CD4-positive, alpha-beta T cell treated with Interleukin-6 at 100 ng/mL for 8 hours (primary cell): ENCODE data around the gene UPF2.

Experiments used
- DNase-seq: peaks from one replicate; pipeline ENCODE4 v3.0.0-alpha.2; 2020; ENCODE audit warnings: mixed read lengths, low spot score

The UPF2 gene

DNA sequence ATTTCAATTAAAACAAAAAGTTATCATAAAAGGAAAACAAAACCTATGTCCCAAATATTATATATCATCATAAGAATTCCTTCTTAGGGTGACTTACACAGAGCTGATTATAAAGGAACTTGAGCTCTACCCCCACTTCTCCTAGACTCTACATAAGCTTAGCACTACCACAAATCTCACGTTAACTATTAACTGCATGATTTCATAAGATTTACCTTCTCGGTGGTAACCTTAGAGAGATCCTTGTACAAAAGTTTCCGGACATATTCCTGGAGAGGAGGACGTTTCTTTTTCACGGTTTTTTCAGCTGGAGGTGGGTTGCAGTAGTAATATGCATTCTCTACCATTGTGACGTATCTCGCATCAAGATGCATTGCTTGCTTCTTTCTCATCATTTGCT, 83.7 kb downstream of the UPF2 start:
- no peak for DNase-seq

DNA sequence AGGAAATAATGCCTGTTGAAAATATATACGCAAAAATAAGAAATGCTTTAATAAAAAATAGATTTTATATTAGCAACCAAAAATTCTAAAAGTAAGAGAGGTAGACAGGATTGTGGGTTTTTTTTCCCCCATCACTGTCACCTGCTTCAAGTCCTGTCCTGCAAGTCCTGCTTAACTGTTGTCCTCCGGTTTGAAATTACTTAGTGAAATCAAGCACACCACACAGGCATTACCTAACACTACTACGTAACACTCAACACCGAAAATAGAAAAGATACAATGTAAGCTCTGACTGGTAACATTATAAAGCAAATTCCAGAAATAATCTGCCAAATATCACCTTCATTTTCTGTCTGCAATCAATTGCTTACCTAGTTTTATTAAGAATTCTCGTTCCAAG, 90.9 kb downstream of the UPF2 start:
- no peak for DNase-seq

DNA sequence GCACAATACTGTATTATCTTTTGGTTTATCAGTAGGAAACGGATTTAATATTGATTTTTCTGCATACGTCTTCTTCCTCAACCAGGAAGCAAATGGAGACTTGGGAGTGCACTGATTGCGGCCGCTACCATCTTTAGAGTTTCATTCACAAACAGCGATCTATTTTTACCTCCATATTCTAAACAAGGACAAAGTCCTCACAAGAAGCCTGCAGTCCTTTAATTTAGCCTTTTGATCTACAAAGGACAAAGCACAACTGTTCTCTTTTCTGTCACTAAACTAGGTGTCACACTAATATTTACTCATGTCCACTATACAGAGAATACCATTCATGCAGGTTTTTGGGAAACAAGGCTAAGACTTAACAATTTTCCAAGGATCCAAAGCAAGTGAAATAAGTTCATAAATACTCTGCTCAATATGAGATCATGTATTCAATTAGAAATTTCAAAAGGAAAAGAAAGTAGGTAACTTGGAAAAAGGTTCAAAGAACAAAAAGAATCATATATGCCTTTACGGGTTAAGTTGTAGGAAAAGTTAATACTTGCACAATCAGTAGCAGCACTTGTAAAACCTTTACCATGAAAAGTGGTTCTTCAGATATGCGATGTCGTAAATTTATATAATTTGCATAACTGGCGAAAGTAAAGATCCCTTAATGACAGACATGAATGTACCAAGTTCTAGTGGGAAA, 92.1 kb downstream of the UPF2 start:
- no peak for DNase-seq

DNA sequence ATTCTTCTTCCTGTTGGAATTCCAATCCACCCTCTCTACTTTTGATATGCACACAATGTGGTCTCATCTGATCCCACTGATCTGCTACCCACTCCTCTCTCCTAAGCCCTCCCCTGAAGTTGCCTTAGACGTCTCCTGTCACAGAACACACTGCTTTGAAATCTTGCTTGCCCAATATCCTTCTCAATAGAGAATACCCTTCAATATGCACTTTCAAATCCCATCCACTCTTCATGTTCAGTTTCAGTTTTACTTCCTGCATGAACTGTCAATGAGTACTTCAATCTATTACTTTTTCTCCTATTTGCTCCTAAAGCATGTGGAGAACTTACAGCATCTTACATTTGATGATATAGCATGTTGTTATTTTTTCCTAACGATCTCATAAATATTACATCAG, 93.5 kb downstream of the UPF2 start:
- no peak for DNase-seq

DNA sequence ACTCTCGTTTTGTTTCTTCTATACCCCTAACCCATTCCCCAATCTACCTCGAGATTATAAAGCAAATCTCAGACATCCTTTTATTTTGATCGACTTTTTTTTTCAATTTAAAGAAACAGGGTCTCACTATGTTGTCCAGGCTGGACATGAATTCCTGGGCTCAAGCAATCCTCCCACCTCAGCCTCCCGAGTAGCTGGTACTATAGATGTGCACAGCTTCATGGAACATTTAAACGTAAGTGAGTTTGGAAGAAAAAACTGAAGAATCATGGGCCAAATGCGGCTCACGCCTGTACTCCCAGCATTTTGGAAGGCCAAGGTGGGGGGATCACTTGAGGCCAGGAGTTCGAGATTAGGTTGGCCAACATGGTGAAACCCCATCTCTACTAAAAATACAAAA, 96.0 kb downstream of the UPF2 start:
- no peak for DNase-seq

DNA sequence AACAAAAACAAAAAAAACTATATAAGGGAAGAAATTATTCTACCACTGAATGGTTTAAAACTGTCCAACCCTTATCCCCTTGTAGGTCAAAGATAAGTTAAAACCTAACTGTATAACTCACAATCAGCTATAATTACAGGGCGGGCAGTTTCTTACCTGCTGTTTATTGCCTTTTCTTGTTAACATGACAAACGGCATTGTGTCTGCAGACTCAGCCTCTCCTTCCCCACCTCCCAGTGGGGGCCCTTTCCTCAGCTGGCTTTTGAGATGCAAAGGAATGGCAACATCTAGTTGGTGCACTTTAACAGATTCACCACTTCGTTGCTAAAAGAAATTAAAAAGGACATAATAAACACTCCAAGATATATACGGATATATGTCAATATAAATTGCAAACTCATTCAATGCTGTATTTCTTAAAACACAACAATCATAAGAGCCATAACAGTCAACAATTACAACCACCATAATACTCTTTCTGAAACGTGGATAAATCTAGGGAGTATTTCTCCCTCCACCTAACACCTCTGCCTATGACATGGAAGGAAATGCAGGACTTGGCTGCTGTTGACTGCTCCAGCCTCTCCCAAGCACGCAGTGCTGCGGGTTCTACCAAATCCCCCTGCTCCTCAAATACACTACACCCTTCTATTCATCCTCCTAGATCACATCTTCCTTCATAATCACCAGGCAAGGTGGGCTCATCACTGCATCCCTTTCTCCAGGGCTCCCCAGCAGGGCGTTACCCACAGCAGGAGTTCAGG, 106.0 kb downstream of the UPF2 start:
- no peak for DNase-seq

DNA sequence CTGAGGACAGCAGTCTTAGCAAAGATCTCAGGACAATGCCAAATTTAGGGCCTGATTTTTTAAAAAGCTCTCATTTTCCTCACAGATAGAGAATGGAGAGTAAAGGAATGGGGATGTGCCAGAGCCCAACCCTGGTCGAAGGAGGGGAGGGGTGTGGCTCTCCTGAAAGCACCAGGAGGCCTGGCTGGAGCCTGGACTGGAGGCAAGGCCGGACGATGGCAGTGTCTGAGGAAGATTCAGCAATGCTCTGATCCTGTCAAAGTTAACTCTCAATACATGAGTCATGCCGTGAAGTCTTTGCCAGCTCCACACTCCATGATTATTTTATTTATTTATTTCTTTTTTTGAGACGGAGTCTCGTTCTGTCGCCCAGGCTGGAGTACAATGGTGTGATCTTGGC, 108.3 kb downstream of the UPF2 start:
- no peak for DNase-seq

DNA sequence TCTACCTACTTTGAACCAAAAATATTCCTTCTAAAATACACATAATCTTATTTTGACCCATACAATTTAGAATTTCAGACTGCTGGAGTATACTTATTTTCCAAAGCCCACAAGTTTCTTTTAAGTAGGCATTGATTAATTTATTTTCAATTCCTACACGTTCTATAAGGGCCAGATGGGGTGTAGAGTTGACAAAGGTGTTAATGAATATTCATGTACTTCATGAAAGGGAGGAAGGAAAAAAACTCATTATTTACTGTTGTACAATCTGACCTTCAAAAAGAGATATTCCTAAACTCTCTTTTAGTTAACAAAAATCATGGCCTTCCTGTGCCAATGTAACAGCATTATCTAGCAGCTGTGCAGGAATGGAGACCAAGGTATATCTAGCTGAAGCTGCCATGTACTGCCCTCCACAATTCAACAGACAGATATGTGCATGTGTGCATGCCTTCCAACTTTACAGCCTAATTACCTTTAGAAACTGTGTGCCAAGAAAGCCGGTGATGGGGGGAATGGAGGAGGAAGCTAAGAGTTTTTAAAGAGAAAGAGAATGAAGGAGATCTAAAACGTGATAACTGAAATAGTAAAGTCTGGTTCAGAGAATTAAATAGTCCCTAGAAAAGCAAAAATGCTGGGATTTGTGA, 108.9 kb downstream of the UPF2 start:
- DNase-seq: no peak

DNA sequence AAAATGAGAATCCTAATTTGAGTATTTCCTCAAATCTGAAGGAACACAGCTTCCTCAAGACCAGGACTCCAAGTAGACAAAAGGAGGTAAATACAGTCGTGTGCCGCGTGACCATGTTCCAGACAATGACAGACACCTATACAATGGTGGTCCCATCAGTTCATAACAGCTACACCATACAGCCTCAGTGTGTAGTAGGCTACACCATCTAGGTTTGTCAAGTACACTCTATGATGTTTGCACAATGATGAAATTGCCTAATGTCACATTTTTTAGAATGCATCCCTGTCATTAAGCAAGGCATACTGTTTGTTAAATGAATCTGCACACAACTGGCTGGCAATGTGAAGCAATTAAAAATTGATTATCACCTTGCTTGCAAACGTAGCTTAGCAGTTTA, 111.6 kb downstream of the UPF2 start:
- DNase-seq: no peak

DNA sequence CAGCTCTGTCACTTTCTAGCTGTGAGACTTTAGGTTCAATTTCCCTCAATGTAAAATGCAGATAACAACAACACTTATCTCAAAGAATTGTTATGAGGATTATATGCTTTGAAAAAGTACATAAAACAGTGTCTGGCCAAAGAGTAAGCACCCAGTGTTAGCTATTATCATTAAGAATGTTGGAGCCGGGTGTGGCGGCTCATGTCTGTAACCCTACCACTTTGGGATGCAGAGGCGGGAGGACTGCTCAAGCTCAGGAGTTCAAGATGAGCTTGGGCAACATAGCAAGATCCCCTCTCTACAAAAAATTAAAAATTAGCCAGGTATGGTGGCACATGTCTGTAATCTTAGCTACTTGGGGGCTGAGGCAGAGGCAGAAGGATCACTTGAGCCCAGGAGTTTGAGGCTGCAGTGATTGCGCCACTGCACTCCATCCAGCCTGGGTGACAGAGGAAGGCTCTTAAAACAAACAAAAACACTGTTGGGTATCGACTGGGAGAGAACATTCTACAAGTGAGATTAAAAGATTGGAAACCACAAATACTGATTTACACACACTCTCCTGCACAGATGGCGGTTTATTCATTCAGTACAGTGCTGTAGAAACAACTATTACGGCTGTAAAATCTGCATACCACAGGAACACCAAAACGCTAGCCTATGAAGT, 112.2 kb downstream of the UPF2 start:
- no peak for DNase-seq

DNA sequence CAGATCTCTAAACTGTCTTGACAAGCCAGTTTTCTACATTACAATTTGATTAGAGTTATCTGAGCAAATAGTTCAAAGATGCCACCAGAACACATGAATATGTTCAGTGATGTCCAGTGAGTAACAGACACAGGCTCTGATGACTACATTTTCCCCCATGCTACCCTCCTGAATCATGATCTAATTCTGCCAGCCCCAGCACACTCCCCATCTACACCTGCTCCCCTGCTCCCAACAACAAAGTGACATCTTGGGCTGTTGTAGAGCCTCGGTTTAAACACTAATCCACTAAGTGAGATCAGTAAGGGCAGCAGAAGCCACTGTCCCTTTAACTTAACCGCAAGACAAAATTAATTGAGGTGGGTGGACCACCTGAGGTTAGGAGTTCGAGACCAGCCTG, 114.9 kb downstream of the UPF2 start:
- DNase-seq: no peak

DNA sequence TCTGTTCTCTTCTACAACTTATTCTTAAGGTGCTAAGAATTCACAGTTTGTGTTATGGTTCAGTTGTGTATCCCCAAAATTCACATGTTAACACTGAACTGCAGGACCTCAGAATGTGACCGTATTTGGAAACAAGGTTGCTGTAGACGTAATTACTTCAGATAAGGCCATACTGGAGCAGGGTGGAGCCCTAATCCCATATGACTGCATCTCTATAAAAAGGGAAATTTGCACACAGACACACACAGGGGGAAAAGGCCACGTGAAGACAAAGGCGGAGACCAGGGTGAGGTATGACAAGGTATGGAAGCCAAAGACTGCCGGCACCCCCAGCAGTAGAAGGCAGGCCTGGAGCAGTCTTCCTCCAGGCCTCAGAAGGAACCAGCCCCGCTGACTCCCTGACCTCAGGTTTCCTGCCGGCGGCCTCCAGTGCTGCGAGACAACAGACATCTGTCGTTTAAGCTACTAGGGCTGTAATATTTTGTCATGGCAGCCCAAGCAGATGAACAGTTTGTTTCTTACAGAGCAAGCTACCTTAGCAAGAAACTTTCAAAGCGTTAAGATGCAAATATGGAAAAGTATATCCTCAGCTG, 120.7 kb downstream of the UPF2 start:
- DNase-seq: no peak

DNA sequence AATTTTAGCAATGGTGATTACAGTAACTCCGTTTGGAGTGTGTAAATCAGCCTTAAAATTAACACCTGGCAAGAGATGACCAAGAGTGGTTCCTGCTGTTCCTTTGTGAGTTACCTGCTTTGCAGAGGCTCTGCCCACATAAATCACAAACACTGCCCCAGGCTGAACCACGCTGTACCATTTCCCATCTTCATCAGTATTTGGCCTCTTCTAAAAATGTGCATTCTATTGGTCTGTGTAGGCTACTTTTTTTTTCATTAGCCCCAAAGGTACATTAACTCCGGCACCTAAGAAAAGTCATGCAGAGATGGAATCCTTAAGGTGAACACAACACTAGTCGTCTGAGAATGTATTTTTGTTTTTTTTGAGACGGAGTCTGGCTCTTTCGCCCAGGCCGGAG, 123.3 kb downstream of the UPF2 start:
- no peak for DNase-seq

DNA sequence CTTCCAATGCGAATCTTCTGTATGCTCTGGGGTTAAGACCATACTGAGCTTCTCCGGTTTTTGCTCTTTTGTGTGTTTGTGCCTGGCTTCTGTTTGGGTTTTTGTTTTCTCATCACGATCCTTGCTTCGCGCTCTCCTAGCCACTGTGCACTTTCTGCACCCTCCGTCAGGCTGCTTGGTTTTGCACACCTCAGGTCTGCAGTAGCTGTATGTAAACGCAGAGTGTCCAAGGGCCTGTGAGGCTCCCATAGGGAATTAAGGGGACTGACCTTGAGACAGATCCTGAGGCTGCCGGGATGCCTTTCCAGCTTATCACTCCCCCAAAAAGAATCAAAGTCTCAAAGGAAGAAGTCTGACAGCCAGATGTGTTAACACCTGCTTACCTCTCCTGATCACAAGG, 124.2 kb downstream of the UPF2 start:
- DNase-seq: no peak

DNA sequence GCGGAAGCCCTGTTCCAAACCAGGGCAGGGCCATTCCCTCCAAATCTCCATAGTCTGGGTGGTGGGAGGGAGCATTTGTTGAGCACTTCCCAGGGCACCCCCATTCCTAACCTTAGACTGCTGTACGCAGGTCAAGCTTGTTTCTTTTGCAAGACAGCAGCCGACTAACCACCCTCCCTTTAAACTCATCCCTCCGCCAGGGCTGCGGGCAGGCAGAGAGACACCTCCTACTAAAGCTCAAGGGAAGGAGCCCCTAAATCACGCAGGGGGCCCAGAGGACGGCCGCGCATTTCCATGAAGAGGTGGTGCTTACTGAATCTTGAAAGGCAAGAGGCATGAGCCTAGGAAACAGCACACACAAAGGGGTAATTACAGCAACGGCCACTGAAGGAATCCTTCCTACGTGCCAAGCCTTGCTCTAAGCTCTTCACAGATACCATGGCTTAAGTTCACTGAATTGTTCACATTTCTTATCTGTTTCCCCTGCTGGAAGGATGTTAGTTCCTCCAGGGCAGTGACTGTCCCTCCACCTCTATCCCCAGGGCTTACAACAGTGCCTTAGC, 129.4 kb downstream of the UPF2 start:
- DNase-seq: no peak

DNA sequence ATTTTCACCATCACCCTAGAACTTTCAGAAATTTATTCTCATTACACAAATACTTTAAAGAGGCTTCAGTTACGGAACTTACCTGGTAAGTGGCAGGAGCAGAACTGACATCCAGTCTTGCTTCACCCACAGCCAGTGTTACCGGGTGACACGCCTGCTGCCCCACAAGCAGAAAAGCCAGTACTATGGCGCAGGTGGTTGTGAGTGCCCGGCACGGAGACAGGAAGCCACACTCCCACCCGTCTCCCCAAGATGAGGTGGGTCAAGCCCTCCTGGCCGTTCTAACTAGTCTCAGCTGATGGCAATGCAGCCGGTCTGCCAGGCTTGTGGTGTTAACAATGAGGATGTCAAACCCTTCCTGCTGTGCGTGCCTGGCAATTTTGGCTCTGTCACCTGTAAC, 132.5 kb downstream of the UPF2 start:
- no peak for DNase-seq

DNA sequence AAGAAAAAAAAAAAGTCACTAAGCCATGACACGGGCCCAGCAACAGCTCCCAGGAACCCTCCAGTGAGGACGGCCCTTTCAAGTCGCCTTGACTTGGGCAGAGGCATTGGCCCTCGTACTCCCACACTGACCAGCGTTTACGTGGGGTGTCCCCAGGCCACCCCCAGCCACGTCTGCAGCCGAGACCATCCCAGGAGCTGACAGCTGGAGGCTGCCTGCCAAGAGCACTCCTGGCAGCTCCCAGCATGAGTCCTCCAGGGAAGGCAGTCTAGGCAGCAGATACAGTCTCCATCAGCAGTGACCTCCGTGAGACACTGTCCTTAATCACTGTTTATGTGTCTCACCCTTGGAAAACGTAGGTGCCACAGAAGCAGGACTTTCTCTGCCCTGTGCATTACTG, 133.0 kb downstream of the UPF2 start:
- no peak for DNase-seq

DNA sequence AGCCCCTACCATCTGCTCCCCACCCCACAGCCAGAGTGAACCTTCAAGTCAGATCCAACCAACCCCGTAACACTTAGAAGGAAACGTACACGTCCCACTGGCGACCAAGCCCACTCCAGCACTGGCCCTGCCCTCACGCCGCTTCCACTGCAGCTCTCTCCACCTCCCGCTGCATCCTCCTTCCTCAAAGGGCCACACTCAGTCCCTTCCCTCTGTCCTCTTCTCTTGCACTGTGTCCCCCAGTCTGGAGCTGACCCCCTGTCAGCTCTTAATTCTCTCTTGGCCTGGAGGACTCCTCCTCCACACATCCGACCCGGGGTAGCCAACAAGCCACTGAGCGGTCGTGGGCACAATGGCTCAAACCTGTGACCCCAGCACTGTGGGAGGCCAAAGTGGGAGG, 133.6 kb downstream of the UPF2 start:
- no peak for DNase-seq

DNA sequence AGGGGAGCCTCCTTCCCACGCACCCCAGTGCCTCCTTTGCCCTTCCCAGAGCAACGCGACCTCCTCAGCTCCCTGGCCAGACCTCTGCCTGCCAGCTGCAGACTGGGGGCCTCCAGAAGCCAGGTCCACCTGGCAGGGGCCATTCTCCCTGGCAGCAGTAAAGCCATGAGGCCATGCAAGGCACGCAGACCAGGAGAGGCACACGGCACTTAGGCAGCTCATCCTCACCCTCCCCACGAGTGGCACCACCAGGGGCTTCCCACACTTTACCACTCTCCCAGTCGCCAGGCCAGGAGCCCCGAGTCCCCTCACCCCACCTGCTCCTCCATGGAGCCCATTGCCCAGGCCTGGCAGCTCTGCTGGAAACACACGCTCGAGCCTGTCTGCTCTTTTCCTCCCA, 134.1 kb downstream of the UPF2 start:
- DNase-seq: no peak

DNA sequence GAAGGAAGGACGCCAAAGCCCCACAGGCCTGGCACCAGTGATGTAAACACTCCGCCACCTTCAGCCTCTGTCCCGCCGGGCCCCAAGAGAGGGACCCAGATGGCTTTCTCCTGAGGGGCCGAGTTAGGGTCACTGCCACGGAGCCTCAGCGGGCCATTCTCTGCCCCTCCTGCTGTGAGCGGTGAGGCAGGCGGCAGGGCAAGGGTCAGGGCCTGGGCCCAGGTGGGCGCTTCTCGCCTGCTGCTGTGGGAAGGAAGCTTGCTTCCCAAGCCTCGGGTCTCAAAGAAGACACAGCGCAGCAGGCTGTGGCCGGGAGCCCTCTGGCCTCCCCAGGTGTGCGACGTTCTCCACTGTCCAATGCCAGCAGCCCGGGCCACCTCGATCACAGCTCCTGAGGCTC, 134.7 kb downstream of the UPF2 start:
- DNase-seq: no peak

DNA sequence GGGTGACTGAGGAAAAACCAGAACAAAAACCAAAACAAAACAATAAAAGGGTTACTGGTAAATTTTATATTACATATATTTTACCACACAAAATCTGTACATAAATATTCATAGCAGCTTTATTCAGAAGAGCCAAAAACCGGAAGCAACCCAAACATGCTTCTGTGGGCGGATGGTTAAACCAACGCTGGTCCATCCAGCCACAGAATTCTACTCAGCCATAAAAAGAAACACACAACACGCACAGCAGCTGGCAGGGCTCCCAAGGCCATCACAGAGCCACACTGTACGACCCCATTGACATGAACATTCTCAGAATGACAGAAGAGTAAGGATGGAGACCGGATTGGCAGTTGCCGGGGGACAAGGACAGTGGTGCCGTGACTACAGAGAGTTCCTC, 135.9 kb downstream of the UPF2 start:
- DNase-seq: no peak

DNA sequence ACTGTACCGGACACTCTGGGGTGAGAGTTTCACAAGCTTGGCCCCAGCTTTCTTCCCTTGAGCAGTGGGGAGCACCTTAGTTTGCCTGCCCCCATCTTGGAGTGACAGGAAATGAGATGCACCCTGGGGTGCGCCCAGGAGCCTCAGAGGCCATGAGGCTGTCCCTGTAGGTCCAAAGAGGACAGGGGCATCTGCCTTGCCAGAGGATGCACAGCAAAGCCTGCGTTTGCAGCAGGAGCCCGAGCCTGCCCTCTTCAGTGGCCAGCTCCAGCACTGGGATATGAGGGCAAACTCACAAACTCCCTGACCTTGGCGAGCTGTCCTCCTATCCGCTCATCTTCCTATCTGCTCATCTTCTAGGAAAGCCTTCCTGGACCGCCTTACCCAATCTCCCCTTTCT, 140.0 kb downstream of the UPF2 start:
- DNase-seq: no peak
